Measurements from ENCODE around the gene SMIM35.

GRCh38 chr11:118115048-118115447 is 28.3 kb upstream of the SMIM35 start:
- no peak for TF ChIP-seq CTCF (IDR thresholded peaks at IDR 0.05)
- no peak for TF ChIP-seq EP300 (IDR thresholded peaks at IDR 0.05; ENCODE audit: borderline replicate concordance in 1 of 2, low read depth in 1 of 2, low read length in 1 of 2)
- TF ChIP-seq USF2 (IDR thresholded peaks at IDR 0.05; ENCODE audit: borderline replicate concordance, low read depth, low read length): no peak
- TF ChIP-seq EZH2phosphoT487 (IDR thresholded peaks at IDR 0.05; ENCODE audit: borderline replicate concordance, low read depth): no peak

All from SK-N-SH (cell line).